ENCODE data around the gene RPGRIP1L. TPM values are rescaled to one million over a fixed set of nuclear protein-coding genes. Genes with fewer than 3 reads are reported as not detected.
A peak's percentile ranks its signal among the peaks of the same experiment; 100 is the strongest.

Gene RPGRIP1L
- polyA plus RNA-seq, 2 of the 4 experiments (the other 2 are of a cell fraction): 13.0 to 19.6 TPM

- DNase-seq (ENCODE audit: low read depth in 1 of 2, low spot score in 1 of 2): no peak
- H3K4me3 ChIP-seq: no peak overlapping the region
- WGBS (ENCODE audit: missing lambda C conversion rate): 53% methylated on average over 3 of the region's 3 CpGs
- FAIRE-seq: no peak
- H3K4me1 ChIP-seq: no peaks in the 10 kb centered on the region
- no peak overlapping the region for H3K27ac ChIP-seq
- ChIA-PET CTCF (interaction anchor here (0.5 kb wide), 1 partner anchor 8 kb away, joined by 3 read pairs; no protein-coding TSS in a partner anchor), POLR2A (no interaction called here)
- no peak overlapping the region for H3K4me2 ChIP-seq
- ATAC-seq: no peak
- TF ChIP-seq RAD21 (conservative IDR thresholded peaks at IDR 0.05 in 1 of 2, IDR thresholded peaks at IDR 0.05 in 1 of 2) (no peak), ATOH8 (CRISPR knock-in tag; IDR thresholded peaks at IDR 0.05; ENCODE audit: low read depth) (no peak), FOSL2 (IDR thresholded peaks at IDR 0.05) (no peak), FOSL2 (CRISPR knock-in tag; IDR thresholded peaks at IDR 0.05) (no peak), HES2 (IDR thresholded peaks at IDR 0.05) (no peak), RNF2 (IDR thresholded peaks at IDR 0.05; ENCODE audit: borderline replicate concordance, low read depth) (no peak), RARB (CRISPR knock-in tag; IDR thresholded peaks at IDR 0.05) (no peak), BCL3 (IDR thresholded peaks at IDR 0.05) (no peak)
- TF ChIP-seq, protein P1, sequence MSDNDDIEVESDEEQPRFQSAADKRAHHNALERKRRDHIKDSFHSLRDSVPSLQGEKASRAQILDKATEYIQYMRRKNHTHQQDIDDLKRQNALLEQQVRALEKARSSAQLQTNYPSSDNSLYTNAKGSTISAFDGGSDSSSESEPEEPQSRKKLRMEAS (IDR thresholded peaks at IDR 0.05): no peak
- 0 out of 3 replicates have a peak, but pooled peaks cover 4% of the 10 kb centered on the region for H3K9me3 ChIP-seq
Measured at GRCh38 chr16:53597776-53598175, 105.9 kb downstream of the RPGRIP1L start.

- H3K27ac ChIP-seq: no peak overlapping the region
- H3K9me3 ChIP-seq: no peaks in the 10 kb centered on the region
- FAIRE-seq: no peak
- no peak for ATAC-seq
- DNase-seq (ENCODE audit: low read depth in 1 of 2, low spot score in 1 of 2): no peak
- H3K4me1 ChIP-seq: no peaks in the 10 kb centered on the region
- no peak overlapping the region for H3K4me3 ChIP-seq
- H3K4me2 ChIP-seq: no peak overlapping the region
- TF ChIP-seq ZC3H11A (IDR thresholded peaks at IDR 0.05): no peak
- 0 out of 2 replicates have a peak, but pooled peaks have one; percentile 34 for TF ChIP-seq USF2 (IDR thresholded peaks at IDR 0.05)
- WGBS (ENCODE audit: missing lambda C conversion rate): 60% methylated on average over 3 of the region's 3 CpGs
- ChIA-PET CTCF (no interaction called here), POLR2A (no interaction called here)
Measured at GRCh38 chr16:53588081-53588648, 115.5 kb downstream of the RPGRIP1L start.

DNA sequence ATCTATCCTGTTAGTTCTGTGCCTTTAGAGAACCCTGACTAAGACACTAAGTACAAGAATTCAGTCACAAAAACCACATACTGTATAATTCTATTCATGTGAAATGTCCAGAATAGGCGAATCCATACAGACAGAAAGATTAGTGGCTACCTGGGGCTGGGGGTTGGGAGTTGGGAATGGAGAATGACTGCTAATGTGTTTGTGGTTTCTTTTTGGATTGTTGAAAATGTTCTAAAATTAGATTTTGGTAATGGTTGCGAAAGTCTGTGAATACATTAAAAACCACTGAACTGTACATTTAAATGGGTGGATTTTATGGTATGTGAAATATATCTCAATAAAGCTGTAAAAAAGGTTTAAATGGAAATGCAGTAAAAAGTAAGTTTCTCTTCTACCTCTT, 120.3 kb downstream of the RPGRIP1L start:
- no peak for ATAC-seq
- WGBS (ENCODE audit: missing lambda C conversion rate): 83% methylated on average over 2 of the region's 2 CpGs

More for the DNA sequence above, 120.3 kb downstream of the RPGRIP1L start:
- Histone ChIP-seq H3K4me1 (no peaks in the 10 kb centered on the region), H3K4me3 (no peak overlapping the region), H3K27ac (no peak overlapping the region), H3K4me2 (no peak overlapping the region), H3K9me3 (no peaks in the 10 kb centered on the region)
- ChIA-PET POLR2A (no interaction called here), CTCF (no interaction called here)
- TF ChIP-seq KDM5A (IDR thresholded peaks at IDR 0.05) (no peak), FOXS1 (CRISPR knock-in tag; IDR thresholded peaks at IDR 0.05) (no peak), E2F6 (IDR thresholded peaks at IDR 0.05; ENCODE audit: borderline replicate concordance, low read depth) (no peak), EHF (CRISPR knock-in tag; IDR thresholded peaks at IDR 0.05) (no peak), TFCP2L1 (CRISPR knock-in tag; IDR thresholded peaks at IDR 0.05) (no peak), HOXB13 (CRISPR knock-in tag; IDR thresholded peaks at IDR 0.05; ENCODE audit: low read depth) (no peak), HEYL (CRISPR knock-in tag; IDR thresholded peaks at IDR 0.05) (no peak), CBX8 (IDR thresholded peaks at IDR 0.05) (no peak), ZFP36 (IDR thresholded peaks at IDR 0.05; ENCODE audit: borderline replicate concordance, partially characterized antibody) (no peak), HOXA7 (CRISPR knock-in tag; IDR thresholded peaks at IDR 0.05) (no peak), FOSB (CRISPR knock-in tag; IDR thresholded peaks at IDR 0.05) (no peak), ATOH8 (CRISPR knock-in tag; IDR thresholded peaks at IDR 0.05; ENCODE audit: low read depth) (no peak)
- TF ChIP-seq, protein P1 (IDR thresholded peaks at IDR 0.05): no peak
- no peak for FAIRE-seq
- DNase-seq (ENCODE audit: low read depth in 1 of 2, low spot score in 1 of 2): no peak
